Measurements from ENCODE around the gene SLAMF8.

GRCh38 chr1:159829822-159830465 lies 3.3 kb downstream of the SLAMF8 start:
- TF ChIP-seq POLR2AphosphoS5 (IDR thresholded peaks at IDR 0.05; ENCODE audit: low read depth, low read length), result no peak
- no peak for TF ChIP-seq POLR2A (IDR thresholded peaks at IDR 0.05; ENCODE audit: low read depth, low read length)
- no peak for TF ChIP-seq TAF1 (IDR thresholded peaks at IDR 0.05; ENCODE audit: borderline replicate concordance, low read depth, low read length)

All from GM12892 (cell line).